GM19035 (cell line): ENCODE results near the gene BMAL1.
"Not testable (repeated sequence)": the region's sequence is repeated elsewhere in the genome, so short reads cannot be mapped to it uniquely, and the experiment has no call there.

Experiments used
- ATAC-seq: cut with Tn5 transposase; IDR thresholded peaks from one replicate; pipeline ENCODE4 v1.9.1; 2021; ENCODE audit not compliant: unreplicated experiment

BMAL1 gene

DNA sequence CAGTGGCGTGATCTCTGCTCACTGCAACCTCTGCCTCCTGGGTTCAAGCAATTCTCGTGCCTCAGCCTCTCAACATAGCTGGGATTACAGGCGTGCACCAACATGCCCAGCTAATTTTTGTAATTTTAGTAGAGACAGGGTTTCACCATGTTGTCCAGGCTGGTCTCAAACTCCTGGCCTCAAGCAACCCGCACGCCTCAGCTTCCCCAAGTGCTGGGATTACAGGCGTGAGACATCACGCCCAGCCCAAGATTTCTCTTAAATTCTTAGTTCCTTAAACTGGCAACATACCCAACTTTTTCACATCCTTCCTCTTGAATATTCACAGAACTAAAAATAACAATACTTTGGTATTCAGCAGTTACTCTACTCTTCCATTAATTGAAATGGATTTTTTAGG, 159.2 kb downstream of the BMAL1 start:
- not testable (repeated sequence) for ATAC-seq
